Umbilical cord (tissue), 2 donors: ENCODE measurements around the gene NFIL3. TPM values are rescaled to one million over a fixed set of nuclear protein-coding genes. Genes with fewer than 3 reads are reported as not detected.

ENCODE experiments used
- DNase-seq: peaks from one replicate; pipeline ENCODE4 v3.0.0-alpha.2; 2015; ENCODE audit warnings: low spot score
- total RNA-seq: library from RNA; depleted of rRNA; stranded (reverse); fragments of >200 nt; gene quantifications from one replicate; pipeline ENCODE4 v1.2.3, GENCODE V29; 2014; ENCODE audit warnings: low replicate concordance; ENCODE audit not compliant: insufficient read depth

Gene NFIL3
- total RNA-seq, 1 donor from 2014 or later: 27.0 TPM

GRCh38 chr9:91422758-91423711 lies 597 bp downstream of the NFIL3 start:
- DNase-seq: peak; percentile 73

DNA sequence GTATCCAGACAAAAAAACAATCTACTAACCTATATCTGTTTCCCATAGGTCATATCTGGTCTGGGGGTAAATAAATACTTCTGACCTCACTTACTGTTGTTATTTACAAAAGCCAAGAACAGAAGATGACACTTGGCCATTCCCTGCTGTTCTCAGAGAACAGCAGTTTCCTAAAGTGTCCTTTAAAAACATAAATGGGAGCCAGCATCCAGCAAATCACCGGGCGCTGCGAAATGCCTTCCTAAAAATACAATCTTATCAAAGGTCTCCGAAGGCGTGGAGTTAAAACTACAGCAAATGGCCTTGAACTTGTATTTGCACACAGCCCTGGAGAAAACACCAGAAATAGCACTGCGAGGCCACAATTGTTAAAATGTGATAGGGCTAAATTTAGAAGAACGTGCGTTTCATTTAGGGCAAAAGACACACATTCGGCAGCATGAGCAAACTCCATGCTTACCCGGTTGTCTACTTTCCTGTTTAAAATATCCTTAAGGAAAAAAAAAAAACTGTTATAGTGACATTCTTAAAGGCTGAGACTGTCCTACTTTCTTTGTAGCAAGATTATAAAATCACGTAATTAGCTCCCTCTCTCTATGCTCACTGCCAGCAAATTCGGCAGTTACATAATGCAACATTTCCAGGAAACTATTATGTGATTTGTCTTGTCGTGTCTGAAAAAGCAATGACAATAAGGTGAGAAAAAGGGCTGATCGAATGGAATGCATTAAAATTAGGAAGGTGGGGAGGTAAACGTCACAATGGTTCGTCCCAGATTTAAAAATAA lies 1.5 kb downstream of the NFIL3 start:
- peak; percentile 50 for DNase-seq

DNA sequence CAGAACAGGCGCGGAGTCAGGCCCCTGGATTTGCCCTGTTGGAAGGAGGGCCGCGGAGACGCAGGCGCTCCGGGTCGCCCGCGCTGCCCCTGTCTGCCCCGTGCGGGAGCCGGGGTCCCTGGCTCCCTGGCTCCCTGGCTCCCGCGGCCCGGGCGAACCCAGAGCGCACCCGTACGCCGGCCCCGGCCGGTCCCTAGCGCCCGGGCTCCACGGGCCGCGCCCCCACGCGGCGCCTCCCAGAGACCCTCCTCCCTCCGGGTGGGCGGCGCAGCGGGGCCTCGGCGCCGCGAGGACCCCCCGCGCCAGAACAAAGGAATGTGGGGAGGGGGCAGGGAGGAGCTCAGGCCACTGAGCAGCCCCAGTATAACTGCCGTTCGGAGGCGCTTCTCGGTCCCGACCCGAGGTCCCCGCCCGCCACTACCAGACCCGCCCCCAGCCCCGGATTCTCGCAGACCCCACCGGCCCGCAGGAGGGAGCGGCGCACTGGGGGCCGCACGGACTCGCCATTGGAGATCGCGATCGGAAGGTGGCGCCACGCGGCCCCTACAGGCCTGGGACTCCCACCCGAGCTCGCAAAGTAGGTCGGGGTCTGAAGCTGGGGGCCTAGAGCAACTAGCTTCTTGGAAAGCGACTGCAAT lies 2.4 kb downstream of the NFIL3 start:
- no peak for DNase-seq

GRCh38 chr9:91420501-91421127 lies 3.0 kb downstream of the NFIL3 start:
- DNase-seq: no peak

DNA sequence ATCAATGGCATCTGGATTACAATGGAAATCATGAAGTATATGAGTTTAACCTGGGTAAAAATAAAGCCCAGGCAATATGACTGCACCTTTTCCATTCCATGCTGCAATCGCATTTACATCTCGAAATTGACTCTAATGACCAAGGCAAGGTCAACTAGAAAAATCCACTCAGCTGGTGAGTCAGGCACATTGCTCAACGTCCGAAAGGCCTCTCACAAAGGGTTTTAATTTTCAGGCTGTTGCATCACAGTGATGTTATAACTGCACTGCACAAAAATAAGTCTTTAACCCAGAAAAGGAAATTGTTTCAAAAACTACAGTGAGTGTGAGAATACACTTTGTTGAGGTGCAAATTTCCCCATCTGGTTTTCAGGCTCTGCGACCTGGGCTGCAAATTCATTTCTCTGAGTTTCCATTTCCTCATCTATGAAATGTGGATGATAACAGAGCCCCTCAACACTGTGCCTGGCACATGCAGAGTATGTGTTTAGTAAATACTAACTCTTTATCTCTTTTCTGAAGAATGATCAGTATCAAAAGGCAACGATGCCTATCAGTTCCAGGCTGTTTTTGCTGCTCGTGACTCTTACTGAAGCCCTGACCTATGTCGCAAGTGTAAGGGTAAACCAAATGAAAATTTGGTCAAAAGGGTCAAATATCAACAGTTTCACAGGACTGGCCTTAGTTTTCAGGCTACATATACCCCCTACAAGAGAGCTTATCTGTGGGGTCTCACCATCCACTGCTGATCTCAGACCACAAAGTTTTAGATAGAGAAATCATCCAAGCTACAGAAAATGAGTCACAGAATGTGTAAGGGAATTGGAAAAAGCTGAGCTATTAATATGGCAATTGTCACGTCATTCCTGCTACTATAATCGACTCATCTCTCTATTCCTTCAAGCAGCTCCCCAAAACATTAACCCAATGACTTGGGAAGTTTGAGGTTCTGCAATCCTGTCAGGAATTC lies 4.1 kb downstream of the NFIL3 start:
- DNase-seq: peak; percentile 58

GRCh38 chr9:91418215-91418610 lies 5.4 kb downstream of the NFIL3 start:
- no peak for DNase-seq

GRCh38 chr9:91417602-91418214 lies 5.9 kb downstream of the NFIL3 start:
- DNase-seq: no peak

DNA sequence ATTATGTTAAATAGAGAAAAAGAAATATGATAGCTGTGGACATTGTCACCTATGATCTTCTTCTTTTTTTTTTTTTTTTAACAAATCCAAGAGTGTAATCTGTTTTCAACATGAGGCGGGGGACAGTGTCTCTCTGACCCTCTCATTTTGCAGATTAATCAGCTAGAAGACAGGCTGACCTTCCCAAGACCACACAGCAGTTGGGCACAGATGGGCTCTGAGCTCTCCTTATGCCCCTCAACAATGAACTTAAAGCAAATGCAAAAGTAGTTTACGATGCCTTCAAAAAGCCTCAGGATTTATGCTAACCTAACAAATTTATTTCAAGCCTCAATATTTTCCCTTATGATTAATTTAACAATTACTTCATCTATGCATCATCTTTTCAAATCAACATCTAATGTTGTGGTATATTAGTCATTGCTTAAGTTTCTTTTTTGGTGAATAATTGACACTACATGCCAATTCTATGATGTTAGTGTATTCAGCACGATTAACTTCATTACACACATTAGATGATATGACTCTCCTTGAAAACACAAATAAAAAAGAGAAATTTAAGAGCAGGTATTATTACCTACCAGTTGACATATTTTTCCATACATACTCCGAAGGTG lies 7.4 kb downstream of the NFIL3 start:
- DNase-seq: no peak

- no peak for DNase-seq
Measured at GRCh38 chr9:91415290-91415689, 8.3 kb downstream of the NFIL3 start.

GRCh38 chr9:91412941-91413340 lies 10.7 kb downstream of the NFIL3 start:
- no peak for DNase-seq

DNA sequence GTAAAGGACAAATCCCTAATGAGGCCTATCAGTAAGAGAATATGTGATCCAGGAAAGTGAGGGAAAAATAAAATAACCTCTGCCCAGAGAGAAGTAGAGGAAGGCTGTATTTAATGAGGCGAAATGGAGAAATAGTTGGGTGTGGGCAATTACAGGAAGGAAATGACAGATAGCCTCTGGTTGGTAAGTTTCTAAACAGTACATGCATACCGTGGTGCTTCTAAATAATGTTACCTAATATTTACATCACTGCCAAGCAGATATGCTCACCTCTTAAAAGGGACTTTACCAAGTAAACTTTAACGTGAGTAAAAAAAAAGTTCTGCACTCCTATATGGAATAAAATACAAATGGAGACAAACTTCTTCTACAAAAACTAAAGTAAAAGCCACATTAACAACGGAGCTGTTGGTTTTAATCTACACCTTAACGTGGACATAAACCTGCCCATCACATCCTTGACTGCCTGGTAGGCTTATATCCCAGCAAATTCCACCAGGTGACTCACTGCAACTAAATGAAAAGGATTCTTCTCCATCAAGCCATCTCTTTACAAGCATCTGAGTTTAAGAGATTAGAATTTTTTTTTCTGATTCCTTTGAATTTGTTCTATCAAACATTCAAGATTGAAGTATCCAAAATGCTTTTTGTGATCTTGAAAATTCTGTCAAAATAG lies 12.4 kb downstream of the NFIL3 start:
- DNase-seq: no peak

DNA sequence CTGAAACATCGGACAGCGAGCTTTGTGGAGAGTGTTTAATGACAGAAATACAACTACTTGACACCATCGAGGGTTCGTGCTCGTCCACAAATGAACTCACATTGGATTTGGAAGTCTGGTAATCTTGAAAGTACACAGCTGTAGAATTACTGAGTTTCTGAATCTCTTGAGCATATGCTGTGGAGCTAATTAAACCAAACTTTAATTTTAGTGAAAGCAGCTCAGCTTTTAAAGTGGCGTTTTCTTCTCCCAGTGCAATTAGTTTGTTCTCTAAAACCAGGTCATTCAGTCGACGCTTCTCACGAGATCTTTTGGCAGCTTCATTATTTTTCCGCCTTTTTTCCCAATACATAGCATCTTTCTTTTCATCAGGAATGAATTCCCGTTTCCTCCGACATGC lies 13.5 kb downstream of the NFIL3 start:
- DNase-seq: no peak

GRCh38 chr9:91408475-91408874 lies 15.2 kb downstream of the NFIL3 start:
- DNase-seq: no peak

DNA sequence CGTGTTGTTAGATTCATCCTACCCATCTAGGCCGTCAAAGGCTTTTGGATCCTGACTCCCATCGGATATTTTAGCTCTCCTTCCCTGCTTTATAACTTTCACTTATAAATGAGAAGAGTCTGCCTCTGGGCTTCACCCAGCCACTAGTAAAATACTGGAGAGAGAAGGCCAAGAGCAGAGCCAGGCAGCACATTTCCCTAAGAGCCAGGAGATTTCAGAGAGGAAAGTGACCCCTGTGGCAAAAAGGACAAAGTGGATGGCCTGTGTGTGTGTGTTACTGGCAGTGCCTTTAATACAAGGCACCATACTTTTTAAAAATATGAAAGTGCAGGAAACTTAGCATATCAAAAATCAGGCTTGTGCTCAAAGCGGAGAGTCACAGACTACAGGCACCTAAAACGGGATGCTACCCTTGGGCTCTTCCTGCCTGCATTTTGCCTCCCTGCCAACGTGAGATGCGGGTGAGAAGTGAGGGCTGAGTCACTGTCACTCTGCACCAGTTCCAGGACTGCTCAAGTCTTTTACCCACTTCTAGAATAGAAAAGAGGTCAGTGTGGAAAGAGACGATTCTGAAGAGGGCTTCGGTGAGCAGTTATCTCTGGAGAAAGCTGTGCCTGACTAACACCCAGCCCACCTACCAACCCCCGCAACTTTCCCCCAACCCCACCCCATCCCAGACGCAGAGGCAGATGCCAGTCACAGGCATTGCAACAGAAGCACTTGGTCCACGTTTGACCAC lies 15.9 kb downstream of the NFIL3 start:
- no peak for DNase-seq

DNA sequence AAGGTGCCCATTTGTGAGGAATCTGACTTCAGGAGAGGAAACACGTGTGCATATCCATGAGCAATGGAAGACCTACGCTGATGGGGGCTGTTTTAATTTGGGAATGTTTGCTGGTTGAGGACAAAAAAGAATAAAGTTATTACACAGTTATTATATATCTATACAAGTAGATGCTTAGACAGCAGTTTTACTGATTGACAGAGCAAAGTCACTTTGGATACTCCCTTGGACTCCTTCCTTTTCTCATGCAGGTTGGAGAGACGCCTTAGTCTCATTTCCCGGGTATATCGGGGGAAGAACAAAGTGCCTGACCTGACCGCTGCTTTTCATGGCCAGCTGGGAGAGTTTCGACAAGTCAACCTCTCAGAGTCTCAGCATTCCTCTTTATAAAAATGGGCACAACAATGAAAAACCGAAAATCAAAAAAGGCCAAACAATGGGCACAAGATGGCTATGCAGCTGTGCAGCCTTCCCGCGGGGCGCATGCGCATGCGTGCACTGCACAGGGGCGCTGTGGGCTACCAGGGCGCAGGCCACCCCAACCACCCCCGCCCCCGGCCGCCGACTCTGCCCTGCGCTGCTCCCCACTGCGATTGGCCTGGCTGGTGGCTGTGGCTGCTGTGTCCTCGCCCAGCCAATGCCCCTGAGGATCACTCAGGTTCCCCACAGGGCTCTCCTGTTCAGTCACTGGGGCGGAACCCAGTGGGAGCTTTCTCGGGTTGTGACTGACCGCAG lies 18.1 kb downstream of the NFIL3 start:
- no peak for DNase-seq

DNA sequence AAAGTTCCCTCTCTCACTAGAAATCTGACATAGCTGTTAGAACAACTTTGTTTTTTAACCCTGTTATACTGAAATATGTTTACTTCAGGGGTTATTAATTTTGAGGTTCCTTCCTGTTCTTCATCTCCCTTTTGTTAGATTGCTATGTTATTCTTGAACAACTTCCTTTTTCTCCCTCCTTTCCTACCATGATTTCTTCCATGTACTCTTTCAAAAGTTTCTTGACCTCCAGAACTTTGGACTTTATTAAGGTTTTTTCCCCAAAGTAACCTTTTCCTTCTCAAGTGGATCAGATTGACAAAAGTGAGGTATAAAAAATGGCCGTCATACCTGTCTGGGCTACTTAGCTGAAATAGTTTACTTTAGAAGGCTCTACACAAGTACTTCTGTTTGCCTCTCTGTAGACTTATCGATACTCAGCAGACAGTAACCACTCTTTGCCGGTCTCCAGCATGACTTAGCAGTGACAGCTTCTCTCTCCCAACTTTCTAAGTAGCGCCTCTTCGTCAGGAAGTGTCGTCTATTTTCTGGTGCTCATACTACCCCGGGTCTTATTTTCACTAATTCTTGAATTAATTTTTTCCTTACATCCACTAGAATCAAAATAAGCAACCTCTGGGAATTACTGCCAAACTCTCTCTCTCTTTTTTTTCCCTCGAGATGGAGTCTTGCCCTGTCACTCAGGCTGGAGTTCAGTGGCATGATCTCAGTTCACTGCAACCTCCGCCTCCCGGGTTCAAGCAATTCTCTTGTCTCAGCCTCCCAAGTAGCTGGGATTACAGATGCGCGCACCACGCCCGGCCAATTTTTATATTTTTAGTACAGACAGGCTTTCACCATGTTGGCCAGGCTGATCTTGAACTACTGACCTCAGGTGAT lies 19.7 kb downstream of the NFIL3 start:
- DNase-seq: no peak

DNA sequence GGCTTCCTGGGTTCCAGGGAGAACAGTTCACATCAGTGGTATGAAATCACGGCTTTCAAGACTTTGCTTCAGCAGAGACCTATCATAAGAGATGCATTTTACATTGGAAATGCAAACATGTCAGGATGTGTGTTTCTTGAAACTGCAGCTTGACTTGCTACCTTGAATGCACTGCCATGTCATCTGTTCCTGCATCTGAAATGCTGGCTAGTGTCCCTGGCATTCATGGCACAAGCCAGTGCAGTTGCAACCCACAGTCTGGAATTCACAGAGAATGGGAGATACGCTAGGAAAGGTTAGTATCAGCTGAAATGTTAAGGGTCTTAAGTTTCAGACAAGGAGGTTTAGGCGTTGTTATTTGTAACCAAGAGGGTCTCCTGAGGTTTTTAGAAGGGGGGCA lies 24.7 kb downstream of the NFIL3 start:
- no peak for DNase-seq
